ENCODE results near the gene KLF6.

Gene KLF6

GRCh38 chr10:3822541-3823330 is 37.7 kb upstream of the KLF6 start:
- TF ChIP-seq, protein P1, sequence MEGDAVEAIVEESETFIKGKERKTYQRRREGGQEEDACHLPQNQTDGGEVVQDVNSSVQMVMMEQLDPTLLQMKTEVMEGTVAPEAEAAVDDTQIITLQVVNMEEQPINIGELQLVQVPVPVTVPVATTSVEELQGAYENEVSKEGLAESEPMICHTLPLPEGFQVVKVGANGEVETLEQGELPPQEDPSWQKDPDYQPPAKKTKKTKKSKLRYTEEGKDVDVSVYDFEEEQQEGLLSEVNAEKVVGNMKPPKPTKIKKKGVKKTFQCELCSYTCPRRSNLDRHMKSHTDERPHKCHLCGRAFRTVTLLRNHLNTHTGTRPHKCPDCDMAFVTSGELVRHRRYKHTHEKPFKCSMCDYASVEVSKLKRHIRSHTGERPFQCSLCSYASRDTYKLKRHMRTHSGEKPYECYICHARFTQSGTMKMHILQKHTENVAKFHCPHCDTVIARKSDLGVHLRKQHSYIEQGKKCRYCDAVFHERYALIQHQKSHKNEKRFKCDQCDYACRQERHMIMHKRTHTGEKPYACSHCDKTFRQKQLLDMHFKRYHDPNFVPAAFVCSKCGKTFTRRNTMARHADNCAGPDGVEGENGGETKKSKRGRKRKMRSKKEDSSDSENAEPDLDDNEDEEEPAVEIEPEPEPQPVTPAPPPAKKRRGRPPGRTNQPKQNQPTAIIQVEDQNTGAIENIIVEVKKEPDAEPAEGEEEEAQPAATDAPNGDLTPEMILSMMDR (IDR thresholded peaks at IDR 0.05; ENCODE audit: insufficient read depth, low read depth, low read length, missing control alignments), result no peak
- H3K4me3 ChIP-seq (ENCODE audit: low read length), result no peak overlapping the region
- no peak for DNase-seq (ENCODE audit: low read depth)

GRCh38 chr10:3820255-3820654 is 35.2 kb upstream of the KLF6 start:
- peak; percentile 58 for DNase-seq (ENCODE audit: low read depth)
- TF ChIP-seq, protein P1 (IDR thresholded peaks at IDR 0.05; ENCODE audit: insufficient read depth, low read depth, low read length, missing control alignments), result no peak
- no peak overlapping the region for H3K4me3 ChIP-seq (ENCODE audit: low read length)

DNA sequence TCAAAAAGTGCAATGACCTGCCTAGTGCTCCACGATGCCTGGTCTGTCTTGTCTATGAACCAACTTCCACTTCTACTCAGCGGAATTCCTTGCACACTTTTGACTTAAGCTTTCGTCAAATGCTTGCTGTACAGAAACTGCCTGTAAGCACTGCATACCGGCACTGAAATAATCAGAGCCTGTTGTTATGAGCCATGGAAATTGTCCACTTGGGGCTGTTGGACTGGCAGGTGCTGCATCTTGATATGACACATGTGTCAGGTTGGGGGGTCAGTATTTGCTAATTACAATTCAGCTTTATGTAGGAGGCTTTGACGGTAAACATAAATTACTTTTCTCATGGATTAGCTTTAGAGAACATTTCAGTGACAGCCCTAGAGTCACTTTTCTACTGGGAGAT is 32.0 kb upstream of the KLF6 start:
- H3K4me3 ChIP-seq (ENCODE audit: low read length), result no peak overlapping the region
- TF ChIP-seq, protein P1 (IDR thresholded peaks at IDR 0.05; ENCODE audit: insufficient read depth, low read depth, low read length, missing control alignments), result no peak

DNA sequence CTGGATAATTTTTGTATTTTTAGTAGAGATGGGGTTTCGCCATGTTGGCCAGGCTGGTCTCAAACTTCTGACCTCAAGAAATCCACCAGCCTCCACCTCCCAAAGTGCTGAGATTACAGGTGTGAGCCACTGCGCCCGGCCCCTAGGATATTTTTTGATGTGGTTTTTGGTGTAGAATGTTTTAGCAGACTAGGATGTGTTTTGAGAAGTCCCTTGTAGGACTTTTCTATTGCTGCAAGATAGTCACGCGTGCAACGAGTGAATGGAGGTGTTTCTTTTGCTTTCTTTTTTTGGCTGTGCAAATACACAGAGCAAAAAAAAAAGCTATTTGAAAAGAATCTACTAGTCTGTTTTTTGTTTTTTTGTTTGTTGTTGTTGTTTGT is 29.8 kb upstream of the KLF6 start:
- TF ChIP-seq, protein P1 (IDR thresholded peaks at IDR 0.05; ENCODE audit: insufficient read depth, low read depth, low read length, missing control alignments), result no peak
- no peak for DNase-seq (ENCODE audit: low read depth)
- no peak overlapping the region for H3K4me3 ChIP-seq (ENCODE audit: low read length)

More for the DNA sequence above, 32.0 kb upstream of the KLF6 start:
- no peak for DNase-seq (ENCODE audit: low read depth)

DNA sequence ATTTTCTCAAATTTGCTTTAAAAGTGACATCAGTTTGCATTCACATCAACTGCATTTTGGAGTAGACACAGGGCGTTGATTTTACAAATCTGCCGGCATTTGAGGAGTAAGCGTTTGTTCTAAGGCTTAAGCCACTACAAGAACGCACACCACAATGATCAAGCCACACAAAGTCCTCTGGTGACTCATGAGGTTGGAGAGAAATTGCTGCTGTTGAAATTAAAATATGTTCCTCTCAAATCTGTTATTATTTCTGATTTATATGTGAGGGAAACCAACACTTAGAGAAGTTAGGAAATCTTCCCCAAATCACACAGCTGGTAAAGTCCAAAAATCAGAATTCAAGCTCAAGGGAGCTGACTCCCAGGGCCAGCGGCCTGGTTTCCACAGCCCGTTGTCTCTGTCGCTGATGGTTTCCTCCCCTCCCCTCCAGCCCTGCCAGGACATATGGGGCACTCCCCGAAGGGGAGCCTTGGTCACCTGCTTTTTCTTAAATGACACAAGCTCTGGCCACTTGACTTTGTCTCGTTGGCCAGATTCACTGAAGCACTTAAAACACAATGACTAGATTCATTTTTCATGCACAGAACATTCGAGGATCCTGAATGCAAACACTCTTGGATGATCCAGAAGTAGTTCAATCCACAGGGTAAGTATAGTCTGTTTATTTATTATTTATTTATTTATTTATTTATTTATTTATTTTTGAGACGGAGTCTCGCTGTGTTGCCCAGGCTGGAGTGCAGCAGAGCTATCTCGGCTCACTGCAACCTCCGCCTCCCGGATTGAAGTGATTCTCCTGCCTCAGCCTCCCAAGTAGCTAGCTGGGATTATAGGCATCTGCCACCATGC is 29.2 kb upstream of the KLF6 start:
- no peak overlapping the region for H3K4me3 ChIP-seq (ENCODE audit: low read length)
- TF ChIP-seq, protein P1 (IDR thresholded peaks at IDR 0.05; ENCODE audit: insufficient read depth, low read depth, low read length, missing control alignments), result no peak
- peak; percentile 51 for DNase-seq (ENCODE audit: low read depth)

DNA sequence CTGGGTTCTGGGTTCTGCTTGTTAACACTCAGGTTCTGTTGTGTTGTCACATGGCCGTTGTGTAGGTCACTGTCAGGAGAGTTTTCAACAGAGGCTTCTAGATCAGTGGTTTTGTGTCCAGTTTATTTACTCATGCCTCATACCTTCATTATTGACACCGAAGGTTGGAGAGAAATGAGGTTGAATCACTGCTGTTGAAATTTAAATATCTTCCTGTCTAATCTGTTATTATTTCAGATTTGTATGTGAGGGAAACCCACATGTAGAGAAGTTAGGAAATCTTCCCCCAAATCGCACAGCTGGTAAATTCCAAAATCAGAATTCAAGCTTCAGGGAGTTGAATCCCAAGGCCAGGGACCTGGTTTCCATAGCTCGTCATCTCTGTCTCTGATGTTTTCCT is 28.3 kb upstream of the KLF6 start:
- TF ChIP-seq, protein P1 (IDR thresholded peaks at IDR 0.05; ENCODE audit: insufficient read depth, low read depth, low read length, missing control alignments), result no peak
- no peak overlapping the region for H3K4me3 ChIP-seq (ENCODE audit: low read length)
- DNase-seq (ENCODE audit: low read depth), result peak; percentile 36
